Heart left ventricle (tissue), 13 donors: ENCODE data around the gene LRRK2.

Experiments used
- CTCF ChIP-seq, 12 donors: fragments of 200-600 bp; sonication (generic) in 4 of 12; IDR thresholded peaks; one replicate each; pipeline versions ENCODE4 v1.5.0 to v1.8.0; 2018 to 2022; ENCODE audit warnings: antibody characterized with exemption in 12 of 12, mild to moderate bottlenecking in 5 of 12
- POLR2A ChIP-seq, 2 donors: fragments of 450-650 bp; IDR thresholded peaks; one replicate each; pipeline ENCODE4 v1.6.1; 2017; ENCODE audit warnings: antibody characterized with exemption in 2 of 2, mild to moderate bottlenecking in 2 of 2, moderate library complexity in 2 of 2
- donor health status: ischemic (EF 13 %, LVEDD 7.1; RV severe dilation, severe dysfunction).
- donor health status: DM: no; HTN: yes; CAD: no.
- donor health status: DM: no; HTN: no; CAD: no.
- donor health status: ischemic (EF 25% LVEDD 6.9; RV normal size, moderate dysfunction).
- donor health status: ischemic (EF 25% LVEDD 5.7; RV mildly dilated, moderate dysfunction).
- donor health status: ischemic (EF 35%, LVEDD 5.7; RV mildly dilated, moderate dysfunction).
- donor health status: nonischemic (EF 11% LVEDD 7.7; RV severe dilation, severe dysfunction).
- donor health status: DM: yes; HTN: yes; CAD: no.
- donor health status: PGD.
- donor health status: ischemic (EF 29% LVEDD 5.4; RV normal size, mild dysfunction).
- donor health status: nonischemic (EF 23%, LVEDD 6.1; RV moderate dilation, normal function).

GRCh38 chr12:40254455-40255085 is 29.8 kb downstream of the LRRK2 start:
- TF ChIP-seq POLR2A (IDR thresholded peaks at IDR 0.05) (no peak), CTCF (IDR thresholded peaks at IDR 0.05) (no peak)
